Peyer's patch (tissue), 4 donors: ENCODE data around the gene LRCH2.

ENCODE experiments used
- CTCF ChIP-seq, 6 experiments: fragments of 450-650 bp in 4 of 6; fragments of 200-600 bp in 2 of 6; sonication (generic) in 1 of 6; IDR thresholded peaks; one replicate each; pipeline ENCODE4 v1.5.1; 2017 to 2019; ENCODE audit warnings: antibody characterized with exemption in 6 of 6, mild to moderate bottlenecking in 3 of 6, moderate library complexity in 1 of 6
- POLR2A ChIP-seq, 2 donors: fragments of 450-650 bp; IDR thresholded peaks; one replicate each; pipeline ENCODE4 v1.5.1; 2017; ENCODE audit warnings: antibody characterized with exemption in 2 of 2, mild to moderate bottlenecking in 2 of 2, moderate library complexity in 2 of 2

DNA sequence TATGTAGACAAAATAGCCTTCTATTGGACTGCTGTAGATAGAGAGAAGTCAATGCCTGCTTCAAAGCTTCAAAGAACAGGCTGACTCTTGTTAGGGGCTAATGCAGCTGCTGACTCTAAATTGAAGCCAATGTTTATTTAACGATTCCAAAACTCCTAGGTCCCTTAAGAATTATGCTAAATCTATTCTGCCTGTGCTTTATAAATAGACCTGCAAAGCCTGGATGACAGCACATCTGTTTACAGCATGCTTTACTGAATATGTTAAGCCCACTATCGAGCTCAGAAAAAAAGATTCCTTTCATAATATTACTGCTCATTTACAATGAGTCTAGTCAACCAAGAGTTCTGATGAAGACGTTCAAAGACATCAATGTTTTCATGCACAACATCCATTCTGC, 99.5 kb downstream of the LRCH2 start:
- no peak for TF ChIP-seq CTCF (IDR thresholded peaks at IDR 0.05)
- TF ChIP-seq POLR2A (IDR thresholded peaks at IDR 0.05), result no peak
